ENCODE data around the gene SCRT2. TPM values are rescaled to one million over a fixed set of nuclear protein-coding genes. Genes with fewer than 3 reads are reported as not detected.

Gene SCRT2
- total RNA-seq, 1 donor from 2014 or later: not detected

GRCh38 chr20:634148-634925 lies 41.3 kb downstream of the SCRT2 start:
- DNase-seq (ENCODE audit: low spot score): no peak

DNA sequence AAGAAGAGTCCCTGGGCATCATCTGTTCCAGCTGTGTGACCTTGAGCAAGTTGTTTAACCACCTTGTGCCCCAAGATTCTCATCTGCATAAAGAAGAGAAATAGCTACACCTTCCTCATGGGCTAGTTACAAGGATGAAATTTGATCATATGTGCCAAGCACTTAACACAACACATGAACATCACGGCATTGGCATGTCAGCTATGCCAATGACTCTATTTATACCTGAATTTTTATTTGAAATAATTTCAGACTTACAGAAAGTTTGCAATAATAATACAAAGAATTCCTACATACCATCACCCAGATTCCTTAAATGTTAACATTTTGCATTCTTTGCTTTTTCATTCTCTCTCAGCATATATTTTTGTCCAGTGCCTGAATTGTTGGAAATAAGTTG lies 44.5 kb downstream of the SCRT2 start:
- no peak for DNase-seq (ENCODE audit: low spot score)

DNA sequence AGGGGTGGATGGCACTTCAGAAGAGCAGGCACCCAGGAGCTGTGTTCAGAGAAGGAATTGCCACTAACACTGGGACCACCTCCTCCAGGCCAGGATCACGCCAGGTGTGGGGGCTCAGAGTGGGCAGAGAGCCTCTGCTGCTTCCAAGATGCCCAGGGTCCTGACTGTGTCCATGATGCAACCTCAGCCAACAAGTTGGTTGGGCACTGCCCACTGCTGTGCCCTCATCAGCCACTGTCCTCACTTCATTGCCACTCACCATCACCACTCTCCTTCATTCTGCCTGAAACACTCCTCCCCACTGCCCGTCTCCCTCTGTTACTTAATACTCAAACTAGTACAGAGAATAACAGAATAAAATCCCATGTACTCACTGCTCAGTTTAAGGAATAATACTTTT lies 49.0 kb downstream of the SCRT2 start:
- DNase-seq (ENCODE audit: low spot score): no peak

GRCh38 chr20:625360-625932 lies 50.2 kb downstream of the SCRT2 start:
- no peak for DNase-seq (ENCODE audit: low spot score)

DNA sequence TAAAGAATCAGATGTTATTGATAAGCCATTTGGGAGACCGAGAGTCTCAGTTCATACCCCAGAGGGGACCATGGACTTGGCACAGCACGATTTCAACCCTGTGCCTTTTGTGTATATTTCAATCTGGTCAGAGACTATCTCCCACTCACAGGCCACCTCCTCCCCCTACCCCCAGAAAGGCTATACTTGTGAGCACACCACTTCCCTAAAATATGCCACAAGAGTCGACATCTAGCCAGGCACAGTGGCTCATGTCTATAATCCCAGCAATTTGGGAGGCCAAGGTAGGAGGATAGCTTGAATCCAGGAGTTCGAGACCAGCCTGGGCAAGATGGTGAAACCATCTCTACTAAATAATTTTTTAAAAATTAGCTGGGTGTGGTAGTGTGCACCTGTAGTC lies 51.9 kb downstream of the SCRT2 start:
- DNase-seq (ENCODE audit: low spot score): no peak

DNA sequence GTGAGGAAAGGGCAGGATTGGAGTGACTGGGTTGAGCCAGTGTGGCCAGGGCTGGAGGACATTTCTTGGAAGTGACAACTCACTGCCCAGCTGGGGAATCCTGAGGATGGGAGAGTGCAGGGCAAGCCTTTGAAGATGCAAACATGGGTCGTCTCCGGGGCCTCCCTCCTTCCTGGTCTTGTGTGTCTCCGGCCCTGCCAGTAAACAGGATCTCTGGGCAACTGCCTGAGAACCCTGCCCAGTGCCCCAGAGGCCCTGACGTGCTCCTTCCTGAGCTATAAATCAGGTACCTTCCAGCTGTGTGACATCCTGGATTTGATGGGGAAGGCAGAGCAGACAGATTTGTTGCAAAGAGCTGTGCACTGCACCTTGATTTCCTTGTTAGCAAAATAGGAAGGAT lies 52.6 kb downstream of the SCRT2 start:
- no peak for DNase-seq (ENCODE audit: low spot score)

DNA sequence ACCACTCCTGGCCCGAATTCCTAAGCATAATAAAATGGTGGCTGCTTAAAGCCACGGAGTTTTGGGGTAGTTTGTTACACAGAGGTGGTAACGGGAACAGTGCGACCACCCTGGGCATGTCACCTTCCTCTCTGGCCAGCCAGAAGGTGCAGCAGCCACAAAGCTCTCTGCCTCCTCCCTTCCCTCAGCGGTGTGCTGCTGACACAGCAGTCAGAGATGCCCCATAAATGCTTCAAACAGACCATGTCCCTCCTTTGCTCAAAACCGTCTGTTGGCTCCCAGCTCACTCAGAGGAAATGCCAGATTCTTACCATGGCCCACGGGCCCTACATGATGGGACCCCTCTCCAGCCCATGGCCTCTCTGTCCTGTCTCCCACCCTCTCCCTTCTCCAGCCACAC lies 53.4 kb downstream of the SCRT2 start:
- DNase-seq (ENCODE audit: low spot score): no peak

DNA sequence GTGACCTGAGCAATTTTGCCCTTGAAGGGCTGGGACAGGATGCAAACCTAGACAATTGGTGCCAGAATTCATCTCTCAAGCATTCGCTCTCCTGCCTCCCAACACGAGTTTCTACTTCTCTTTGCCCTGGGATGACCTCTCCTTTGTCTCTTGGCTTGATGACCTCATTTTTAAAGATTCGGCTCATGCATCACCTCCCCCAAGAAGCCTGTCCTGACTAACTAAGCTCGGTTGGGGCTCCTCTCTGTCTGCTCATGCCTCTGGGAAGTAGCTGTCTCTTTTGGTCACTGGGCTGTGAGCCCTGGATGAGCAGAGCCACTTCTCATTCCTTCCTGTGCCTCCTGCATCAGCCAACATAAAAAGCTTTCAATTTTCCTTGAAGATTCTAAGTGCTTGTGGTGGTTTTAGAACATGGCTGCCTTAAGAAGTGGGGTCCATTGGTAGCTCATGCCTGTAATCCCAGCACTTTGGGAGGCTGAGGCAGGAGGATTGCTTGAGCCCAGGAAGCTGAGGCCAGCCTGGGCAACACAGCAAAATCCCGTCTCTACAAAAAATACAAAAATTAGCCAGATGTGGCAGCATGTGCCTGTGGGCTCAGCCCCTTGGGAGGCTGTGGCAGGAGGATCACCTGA lies 54.4 kb downstream of the SCRT2 start:
- DNase-seq (ENCODE audit: low spot score): no peak

- DNase-seq (ENCODE audit: low spot score): no peak
Measured at GRCh38 chr20:620246-620645, 55.4 kb downstream of the SCRT2 start.

GRCh38 chr20:618980-619379 lies 56.6 kb downstream of the SCRT2 start:
- DNase-seq (ENCODE audit: low spot score): no peak

DNA sequence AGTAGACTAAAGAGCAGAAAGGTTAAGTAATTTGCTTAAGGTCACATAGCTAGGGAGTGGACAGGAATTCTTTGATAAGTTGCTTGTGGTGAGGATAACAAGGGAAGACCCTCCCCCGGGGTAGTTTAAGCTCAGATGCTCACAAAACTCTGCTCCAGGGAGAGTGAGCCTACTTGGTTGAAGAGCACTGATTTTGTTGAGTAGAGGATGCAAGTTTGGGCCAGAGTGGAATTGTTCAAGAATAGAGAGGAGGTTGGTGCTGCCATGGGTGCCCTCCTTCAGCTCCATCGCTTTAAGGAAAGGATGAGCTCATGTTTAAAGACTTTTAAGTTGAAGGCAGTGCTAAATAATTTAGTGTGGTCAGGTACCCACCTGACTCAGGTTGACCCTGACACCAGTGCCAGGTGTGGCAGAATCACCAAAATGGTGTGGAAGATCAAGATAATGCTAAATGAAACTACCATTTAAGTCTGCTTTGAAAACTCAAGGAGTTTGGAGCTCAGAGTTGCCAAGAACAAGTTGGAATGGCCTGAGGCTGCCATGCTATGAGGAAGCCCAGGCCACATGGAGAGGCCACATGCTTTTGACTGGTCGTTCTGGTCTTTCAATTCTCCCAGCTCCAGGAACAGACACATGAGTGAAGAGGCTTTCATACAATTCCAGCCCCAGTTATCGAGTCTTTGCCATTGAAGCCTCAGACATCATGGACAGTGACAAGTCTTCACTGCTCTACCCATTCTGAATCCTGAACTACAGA lies 57.5 kb downstream of the SCRT2 start:
- no peak for DNase-seq (ENCODE audit: low spot score)

DNA sequence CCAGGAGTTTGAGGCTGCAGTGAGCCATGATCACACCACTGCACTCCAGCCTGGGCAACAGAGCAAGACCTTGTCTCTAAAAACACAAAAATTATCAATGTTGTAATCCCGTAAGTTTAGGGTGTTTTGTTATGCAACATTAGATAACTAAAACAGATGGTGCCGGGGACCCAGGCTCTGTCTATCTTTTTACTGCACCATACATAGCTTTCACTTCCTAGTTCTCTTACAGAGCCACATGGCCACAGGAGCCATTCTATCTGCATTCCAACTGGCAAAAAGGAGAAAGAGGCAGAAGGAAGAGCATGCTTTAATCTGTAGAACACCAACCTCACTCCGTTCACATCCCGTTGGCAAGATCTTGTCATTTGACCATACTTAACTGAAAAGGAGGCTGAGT lies 60.1 kb downstream of the SCRT2 start:
- no peak for DNase-seq (ENCODE audit: low spot score)

- no peak for DNase-seq (ENCODE audit: low spot score)
Measured at GRCh38 chr20:611843-612185, 63.8 kb downstream of the SCRT2 start.

Other genes starting within 250 kb of the SCRT2 start
- gene TBC1D20, start 213.3 kb downstream of the SCRT2 start, total RNA-seq (ENCODE audit: insufficient read depth, low replicate concordance): 20.9 TPM
- 91.5 TPM for gene CSNK2A1, start 132.0 kb downstream of the SCRT2 start, total RNA-seq (ENCODE audit: insufficient read depth, low replicate concordance)
- gene TCF15, start 65.5 kb downstream of the SCRT2 start, total RNA-seq (ENCODE audit: insufficient read depth, low replicate concordance): 0.48 TPM
- gene SRXN1, start 22.6 kb downstream of the SCRT2 start, total RNA-seq (ENCODE audit: insufficient read depth, low replicate concordance): 22.1 TPM
- gene SLC52A3, start 92.7 kb upstream of the SCRT2 start, total RNA-seq (ENCODE audit: insufficient read depth, low replicate concordance): 1.7 TPM
- gene FAM110A, start 157.9 kb upstream of the SCRT2 start, total RNA-seq (ENCODE audit: insufficient read depth, low replicate concordance): 0.96 TPM
- 0.24 TPM for gene ANGPT4, start 240.5 kb upstream of the SCRT2 start, total RNA-seq (ENCODE audit: insufficient read depth, low replicate concordance)